Activated T-cell treated with anti-CD3 and anti-CD28 coated beads for 48 hours (primary cell): ENCODE measurements around the gene CEP170B.
A peak's percentile ranks its signal among the peaks of the same experiment; 100 is the strongest.

Experiments used
- DNase-seq: peaks from one replicate; pipeline ENCODE4 v3.0.0-alpha.2; 2020; ENCODE audit warnings: low read depth

The CEP170B gene

GRCh38 chr14:104868060-104868740 lies 3.1 kb downstream of the CEP170B start:
- no peak for DNase-seq

GRCh38 chr14:104868811-104869572 lies 3.9 kb downstream of the CEP170B start:
- DNase-seq = no peak

GRCh38 chr14:104869669-104870367 lies 4.8 kb downstream of the CEP170B start:
- DNase-seq = no peak

GRCh38 chr14:104870368-104871144 lies 5.5 kb downstream of the CEP170B start:
- DNase-seq = peak; percentile 35

- DNase-seq = no peak
Observed at GRCh38 chr14:104871145-104871655, 6.1 kb downstream of the CEP170B start.

- DNase-seq = no peak
Observed at GRCh38 chr14:104871656-104872468, 6.8 kb downstream of the CEP170B start.

- DNase-seq = no peak
Observed at GRCh38 chr14:104872469-104873341, 7.6 kb downstream of the CEP170B start.

GRCh38 chr14:104873380-104874055 lies 8.4 kb downstream of the CEP170B start:
- DNase-seq = no peak

- DNase-seq = no peak
Observed at GRCh38 chr14:104874110-104874531, 9.1 kb downstream of the CEP170B start.

GRCh38 chr14:104874571-104875411 lies 9.7 kb downstream of the CEP170B start:
- no peak for DNase-seq

GRCh38 chr14:104875412-104875751 lies 10.3 kb downstream of the CEP170B start:
- no peak for DNase-seq

- DNase-seq = no peak
Observed at GRCh38 chr14:104875811-104876210, 10.7 kb downstream of the CEP170B start.

GRCh38 chr14:104876251-104876699 lies 11.2 kb downstream of the CEP170B start:
- peak; percentile 33 for DNase-seq

- no peak for DNase-seq
Observed at GRCh38 chr14:104877066-104877805, 12.2 kb downstream of the CEP170B start.

- no peak for DNase-seq
Observed at GRCh38 chr14:104877806-104878550, 12.9 kb downstream of the CEP170B start.

GRCh38 chr14:104878582-104878981 lies 13.5 kb downstream of the CEP170B start:
- no peak for DNase-seq
